GM19023 (cell line): Measurements from ENCODE around the gene PTGES2.
"Not testable (repeated sequence)": the region's sequence is repeated elsewhere in the genome, so short reads cannot be mapped to it uniquely, and the experiment has no call there.

Source experiments
- ATAC-seq: cut with Tn5 transposase; IDR thresholded peaks from one replicate; pipeline ENCODE4 v1.9.1; 2021; ENCODE audit warnings: mild to moderate bottlenecking, moderate library complexity; ENCODE audit not compliant: unreplicated experiment

PTGES2 gene

DNA sequence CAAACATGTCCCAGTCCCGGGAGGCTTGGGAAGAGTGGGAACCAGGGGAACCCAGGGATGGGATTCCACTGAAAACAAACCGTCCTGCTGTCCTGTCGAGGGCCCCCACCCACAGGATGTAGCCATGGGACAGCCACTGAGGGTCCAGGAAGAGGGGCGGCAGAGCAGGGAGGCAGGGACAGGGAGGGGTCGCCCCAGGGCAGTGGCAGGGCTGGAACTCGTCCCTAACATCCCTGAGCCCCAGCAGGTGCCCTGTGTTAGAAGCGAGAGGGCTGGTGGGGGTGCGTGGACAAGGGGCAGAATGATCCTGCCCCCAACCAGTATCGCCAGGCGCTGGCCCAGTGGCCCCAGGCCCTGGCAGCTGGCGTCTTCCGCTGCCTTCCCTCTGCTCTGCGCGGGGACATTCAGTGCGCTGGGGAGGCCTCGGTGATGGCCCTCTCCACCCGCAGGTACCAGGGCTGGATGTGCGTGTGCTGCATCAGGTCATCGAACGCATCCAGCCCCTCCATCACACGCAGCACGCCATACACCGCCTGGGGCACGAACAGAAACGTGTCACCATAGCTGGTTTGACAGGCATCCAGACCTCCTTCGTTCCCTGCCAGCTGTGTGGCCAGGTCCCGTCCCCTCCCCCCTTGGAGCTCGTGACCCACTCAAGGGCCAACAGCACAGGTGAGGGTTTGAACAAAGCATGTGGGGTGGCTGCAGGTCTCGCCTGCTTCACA, 6.6 kb downstream of the PTGES2 start:
- ATAC-seq = no peak

DNA sequence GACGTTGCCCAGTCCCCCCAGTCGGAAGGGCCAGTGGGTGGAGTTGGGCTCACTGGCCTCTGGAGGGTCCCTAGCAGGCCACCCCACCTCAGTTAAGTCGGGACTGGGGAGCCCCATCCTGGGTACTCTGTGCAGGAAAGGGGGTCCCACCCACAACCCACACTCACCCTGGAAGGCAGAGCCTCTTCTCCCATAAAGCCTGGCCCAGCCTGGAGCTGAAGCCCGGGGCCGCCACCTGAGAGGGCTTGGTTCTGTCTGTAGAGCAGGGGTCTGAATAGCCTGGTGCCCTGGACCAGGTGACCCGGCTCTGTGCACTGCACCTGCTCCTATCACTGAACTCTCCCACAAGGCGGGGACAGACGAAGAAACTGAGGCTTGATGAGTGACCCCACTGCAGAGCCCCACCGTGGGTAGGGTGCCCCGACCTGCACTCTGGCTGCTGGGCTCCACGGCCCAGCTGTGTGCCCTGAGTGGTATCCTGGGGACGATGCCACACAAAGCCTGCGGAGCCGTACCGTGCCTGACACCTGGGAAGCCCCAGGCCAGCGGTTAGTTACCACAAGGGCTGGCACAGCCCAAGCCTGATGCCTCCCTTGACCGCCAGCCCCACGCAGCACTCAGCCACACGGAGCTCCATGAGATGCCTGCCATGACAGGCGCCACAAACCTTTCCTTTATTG, 7.3 kb downstream of the PTGES2 start:
- no peak for ATAC-seq

DNA sequence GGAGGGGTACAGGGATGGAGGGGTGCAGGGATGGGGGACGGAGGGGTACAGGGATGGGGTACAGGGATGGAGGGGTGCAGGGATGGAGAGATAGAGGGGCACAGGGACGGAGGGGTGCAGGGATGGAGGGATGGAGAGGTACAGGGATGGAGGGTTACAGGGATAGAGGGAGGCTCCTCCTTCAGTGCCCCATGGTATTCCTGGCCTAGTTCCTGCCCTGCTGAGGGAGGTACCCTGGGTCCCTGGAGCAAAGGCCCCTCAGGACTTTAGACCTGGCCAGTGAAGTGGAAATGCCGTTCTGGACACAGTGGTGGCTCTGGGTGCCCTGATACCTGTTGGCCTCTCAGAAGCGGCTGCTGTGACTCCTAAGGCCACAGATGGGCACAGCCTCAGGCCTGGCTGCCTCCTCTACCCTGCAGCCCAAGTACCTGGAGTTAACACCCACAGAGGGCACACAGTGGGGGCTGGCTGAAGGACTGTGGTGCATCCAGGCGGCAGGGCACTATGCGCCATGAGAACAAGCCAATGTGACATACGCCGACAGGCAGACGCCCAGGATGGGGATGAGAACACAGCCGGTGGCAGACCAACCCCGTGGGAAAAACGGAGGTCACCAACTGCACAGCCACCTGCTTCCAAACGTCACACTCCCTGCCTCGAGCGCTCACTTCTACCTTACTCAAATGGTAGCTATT, 8.4 kb downstream of the PTGES2 start:
- ATAC-seq = no peak

DNA sequence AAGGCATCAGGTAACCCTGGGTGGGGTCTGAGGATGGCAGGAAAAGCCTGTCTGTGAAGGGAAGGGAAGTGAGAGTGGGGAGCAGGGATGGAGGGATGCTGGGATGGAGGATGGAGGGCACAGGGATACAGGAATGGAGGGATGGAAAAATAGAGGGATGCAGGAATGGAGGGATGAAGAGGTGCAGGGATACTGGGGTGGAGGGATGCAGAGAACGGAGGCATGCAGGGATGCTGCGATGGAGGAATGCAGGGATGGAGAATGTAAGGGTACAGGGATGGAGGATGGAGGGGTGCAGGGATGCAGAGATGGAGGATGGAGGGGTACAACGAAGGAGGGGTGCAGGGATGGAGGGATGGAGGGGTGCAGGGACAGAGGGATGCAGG, 9.1 kb downstream of the PTGES2 start:
- no peak for ATAC-seq

DNA sequence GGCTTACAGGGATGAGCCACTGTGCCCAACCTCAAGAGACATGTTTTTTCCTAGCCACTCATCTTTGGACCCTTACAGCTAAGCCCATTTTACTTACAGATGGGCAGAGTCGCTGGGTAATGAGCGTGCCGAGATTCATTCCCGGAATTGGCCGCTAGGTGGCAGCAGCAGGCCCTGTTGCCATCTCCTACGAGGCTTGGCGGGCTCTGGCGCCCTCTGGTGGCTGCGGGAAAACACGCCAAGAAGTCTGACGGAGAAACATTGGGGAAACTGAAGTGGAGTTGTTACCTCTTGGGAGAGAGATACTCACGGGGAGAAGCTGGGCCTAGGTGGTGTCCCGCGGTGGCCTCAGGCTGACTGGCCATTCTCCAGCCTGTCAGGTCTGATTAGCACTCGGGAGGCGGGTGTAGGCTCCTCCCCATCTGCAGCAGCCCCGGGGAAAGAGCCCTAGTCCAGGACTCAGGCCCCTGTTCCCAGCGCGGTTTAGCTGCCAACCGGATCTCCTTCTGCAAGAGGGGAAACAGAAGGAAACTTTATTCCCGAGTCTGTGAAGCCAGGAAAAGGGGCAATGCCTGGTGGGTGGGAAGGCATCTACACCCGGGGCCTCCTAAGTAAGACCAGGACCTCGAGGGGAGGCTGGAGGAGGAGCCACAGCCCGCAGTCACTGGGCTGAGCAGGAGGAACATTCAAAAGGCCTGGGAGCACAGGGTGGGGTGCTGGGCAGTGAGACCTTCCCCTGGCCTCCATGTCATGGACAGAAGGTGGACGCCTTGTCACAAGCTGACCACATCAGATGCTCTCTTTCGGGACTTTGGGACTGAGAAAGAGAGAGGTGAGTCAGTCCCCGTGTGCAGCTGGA, 9.7 kb downstream of the PTGES2 start:
- ATAC-seq = peak; percentile 60

DNA sequence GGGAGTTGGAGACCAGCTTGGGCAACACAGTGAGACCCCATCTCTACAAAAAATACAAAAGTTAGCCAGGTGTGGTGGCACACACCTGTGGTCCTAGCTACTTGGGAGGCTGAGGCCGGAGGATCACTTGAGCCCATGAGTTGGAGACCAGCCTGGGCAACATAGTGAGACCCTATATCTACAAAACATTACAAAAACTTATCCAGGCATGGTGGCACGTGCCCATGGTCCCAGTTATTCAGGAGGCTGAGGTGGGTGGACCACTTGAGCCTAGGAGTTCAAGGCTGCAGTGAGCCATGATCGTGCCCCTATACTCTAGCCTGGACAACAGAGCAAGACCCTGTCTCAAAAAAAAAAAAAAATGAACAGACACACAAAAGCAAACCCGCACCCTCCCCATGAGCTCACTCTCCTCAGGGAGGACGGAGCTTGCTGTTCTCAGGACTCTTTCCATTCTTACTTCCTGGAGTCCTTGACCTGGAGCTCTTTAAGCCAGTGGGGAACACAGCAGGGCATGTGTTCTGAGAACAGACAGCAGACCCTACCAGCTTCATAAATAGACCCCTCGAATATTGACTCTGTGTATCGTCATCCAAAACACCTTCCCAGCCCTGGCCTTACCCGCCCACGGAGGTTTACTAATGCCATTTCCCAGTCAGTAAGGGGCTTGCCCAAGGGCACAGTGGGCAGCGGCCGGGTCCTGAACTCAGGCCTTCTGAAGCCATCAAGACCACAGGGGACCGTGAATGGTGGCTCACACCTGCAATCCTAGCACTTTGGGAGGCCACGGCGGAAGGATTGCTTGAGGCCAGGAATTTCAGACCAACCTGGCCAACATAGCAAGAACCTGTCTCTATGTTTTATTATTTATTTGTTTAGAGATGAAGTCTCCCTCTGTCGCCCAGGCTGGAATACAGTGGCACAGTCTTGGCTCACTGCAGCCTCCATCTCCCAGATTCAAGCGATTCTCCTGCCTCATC, 11.1 kb downstream of the PTGES2 start:
- ATAC-seq = no peak

DNA sequence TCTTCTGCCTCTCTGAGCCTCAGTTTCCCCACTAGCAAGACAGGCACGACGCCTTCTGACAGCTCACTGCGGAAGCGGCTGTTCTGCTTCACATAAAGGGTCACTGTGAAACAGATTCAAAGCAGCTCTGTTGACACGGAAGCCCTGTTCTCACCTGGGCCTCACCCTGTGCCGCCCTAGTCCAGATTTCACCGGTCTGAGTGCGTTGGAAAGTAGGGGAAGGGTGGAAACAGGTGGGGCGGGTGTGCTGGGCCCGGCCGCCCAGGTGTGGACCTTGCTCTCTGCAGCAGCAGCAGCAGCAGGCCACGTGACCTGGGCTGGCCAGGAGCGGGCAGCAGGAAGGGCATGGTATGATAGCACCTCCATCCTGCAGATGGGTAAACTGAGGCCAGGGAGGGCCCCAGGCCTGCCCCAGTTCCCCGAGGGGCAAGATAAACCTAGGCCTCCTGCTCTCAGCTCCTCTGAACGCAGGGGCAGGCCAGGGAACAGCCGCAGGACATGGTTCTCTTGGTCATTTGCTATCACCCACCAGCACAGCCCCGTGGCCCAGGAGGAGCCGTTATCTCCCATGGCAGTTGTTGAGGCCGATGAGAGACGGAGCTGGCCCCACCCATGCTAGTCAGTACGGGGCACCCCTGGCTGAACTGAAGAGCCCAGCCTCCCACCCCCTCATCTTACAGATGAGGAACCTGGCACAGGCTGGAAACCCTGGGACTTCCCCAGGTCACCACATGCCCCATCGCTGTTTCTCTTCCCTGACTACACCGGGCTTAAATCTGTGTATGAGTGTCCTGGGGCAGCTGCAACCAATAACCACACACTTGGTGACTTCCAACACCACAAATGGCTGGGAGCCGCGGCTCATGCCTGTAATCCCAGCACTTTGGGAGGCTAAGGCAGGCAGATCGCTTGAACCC, 12.1 kb downstream of the PTGES2 start:
- no peak for ATAC-seq

DNA sequence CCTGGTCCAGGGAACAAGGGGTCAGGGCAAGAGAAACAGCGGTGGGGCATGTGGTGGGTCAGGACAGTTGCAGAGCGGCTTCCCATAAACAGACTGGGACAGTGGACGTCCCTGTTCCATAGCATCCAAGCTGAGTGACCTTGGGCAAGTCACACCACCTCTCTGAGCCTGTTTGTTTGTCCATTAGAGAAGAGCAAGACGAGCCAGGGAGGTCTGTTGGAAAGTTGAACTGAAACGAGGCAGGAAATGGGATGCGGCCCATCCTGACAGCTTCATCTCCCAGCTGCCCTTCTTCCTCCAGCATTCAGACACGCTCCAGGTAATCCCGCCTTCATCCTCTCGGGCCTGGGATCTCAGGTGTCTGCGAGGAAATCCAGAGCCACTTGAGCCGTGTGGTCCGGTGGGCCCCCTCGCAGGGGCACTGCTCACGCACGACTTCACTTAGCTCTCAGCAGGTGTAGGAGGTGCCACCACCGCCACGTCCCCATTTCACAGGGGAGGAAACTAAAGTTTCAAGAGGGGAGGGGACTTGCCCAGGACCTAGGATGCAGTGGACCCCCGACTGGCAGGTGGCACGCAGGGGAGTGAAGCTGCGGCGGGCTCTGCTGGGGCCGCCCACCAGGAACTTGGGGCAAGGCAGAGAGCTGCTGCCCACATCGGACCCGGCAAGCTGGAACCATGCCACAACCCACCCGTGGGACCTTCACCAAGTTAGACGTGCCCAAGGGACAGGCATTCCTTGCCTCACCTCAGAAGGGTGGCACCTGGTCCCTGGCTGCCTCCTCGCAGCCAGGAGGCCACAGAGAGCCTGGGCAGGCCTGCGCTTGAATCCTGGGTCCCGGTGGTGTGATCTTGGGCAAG, 13.0 kb downstream of the PTGES2 start:
- ATAC-seq = no peak

DNA sequence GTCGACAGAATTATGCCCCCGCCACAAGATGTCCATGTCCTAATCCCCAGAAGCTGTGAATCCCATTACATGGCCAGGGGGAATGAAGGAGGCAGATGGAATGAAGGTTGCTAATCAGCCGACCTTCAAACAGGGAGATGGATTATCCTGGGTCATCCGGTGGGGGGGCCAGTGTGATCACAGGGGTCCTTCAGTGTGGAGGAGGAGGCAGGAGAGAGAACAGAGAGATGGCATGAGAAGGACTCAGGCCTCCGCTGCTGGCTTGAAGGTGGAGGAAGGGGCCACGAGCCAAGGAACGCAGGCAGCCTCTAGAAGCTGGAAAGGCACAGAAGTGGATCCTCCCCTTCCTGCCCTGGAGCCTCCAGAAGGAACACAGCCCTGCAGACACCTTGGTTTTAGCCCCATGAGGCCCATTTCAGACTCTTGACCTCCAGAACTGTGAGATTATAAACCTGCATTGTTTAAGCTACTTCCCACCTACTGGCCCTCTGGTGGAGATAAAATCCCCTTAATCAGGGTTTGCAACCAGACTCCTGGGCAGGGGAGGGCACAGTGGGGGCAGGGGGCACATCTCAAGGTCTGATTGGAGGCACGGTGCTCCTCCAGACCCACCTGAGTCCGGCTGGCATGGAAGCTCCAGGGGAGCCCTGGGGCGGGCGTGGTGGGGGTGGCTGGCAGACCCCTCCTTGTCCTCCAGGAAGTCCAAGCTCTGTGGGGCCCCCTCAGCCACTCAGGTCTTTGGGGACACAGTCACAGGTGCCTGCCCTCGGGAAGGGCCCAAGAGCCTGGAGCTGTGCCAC, 13.8 kb downstream of the PTGES2 start:
- ATAC-seq = no peak

DNA sequence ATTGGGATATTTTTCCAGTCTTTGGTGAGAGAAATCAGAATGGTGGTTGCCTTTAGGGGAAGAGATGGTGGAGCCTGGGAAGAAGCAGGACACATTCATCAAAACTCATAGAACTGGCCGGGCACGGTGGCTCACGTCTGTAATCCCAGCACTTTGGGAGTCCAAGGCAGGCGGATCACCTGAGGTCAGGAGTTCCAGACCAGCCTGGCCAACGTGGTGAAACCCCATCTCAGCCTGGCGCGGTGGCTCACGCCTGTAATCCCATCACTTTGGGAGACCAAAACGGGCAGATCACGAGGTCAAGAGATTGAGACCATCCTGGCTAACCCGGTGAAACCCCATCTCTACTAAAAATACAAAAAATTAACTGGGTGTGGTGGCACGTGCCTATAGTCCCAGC, 15.8 kb downstream of the PTGES2 start:
- ATAC-seq = not testable (repeated sequence)

DNA sequence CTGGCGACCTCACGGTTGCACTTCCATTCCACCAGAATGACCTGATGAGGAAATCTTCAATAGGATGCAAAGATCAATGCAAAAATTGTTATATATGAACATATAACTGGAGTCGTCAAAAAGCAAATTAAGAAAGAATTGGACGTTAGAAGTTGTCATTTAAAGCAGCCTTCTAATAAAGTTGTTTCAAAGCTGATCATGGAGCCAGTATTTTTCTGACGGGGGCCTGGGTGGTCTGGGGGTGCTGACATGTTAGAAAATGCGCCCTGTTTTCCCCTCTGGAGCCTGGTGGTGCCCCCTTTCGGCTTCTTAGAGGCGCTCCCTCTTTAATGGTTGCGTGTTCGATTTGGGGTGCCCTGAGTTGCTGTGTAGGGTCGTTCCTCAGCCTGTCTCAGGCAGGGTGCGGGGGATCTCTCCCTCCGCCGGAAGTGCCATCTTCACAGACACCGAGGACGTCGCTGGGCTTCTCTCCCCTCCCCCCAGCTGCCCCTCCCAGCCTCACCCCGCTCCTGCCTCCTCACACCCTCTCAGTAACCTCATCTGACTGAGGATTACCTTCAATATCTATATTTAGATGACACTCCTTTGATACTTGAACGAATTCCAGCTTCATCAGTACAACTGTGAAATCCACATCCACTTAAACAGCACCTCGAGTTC, 18.3 kb downstream of the PTGES2 start:
- no peak for ATAC-seq

DNA sequence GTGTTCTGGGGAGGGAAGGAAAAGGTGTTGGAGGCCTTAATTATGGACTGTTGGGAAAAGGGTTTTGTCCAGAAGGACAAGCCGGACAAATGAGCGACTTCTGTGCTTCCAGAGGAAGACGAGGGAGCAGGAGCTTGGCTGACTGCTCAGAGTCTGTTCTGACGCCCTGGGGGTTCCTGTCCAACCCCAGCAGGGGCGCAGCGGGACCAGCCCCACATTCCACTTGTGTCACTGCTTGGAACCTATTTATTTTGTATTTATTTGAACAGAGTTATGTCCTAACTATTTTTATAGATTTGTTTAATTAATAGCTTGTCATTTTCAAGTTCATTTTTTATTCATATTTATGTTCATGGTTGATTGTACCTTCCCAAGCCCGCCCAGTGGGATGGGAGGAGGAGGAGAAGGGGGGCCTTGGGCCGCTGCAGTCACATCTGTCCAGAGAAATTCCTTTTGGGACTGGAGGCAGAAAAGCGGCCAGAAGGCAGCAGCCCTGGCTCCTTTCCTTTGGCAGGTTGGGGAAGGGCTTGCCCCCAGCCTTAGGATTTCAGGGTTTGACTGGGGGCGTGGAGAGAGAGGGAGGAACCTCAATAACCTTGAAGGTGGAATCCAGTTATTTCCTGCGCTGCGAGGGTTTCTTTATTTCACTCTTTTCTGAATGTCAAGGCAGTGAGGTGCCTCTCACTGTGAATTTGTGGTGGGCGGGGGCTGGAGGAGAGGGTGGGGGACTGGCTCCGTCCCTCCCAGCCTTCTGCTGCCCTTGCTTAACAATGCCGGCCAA, 19.1 kb downstream of the PTGES2 start:
- no peak for ATAC-seq

DNA sequence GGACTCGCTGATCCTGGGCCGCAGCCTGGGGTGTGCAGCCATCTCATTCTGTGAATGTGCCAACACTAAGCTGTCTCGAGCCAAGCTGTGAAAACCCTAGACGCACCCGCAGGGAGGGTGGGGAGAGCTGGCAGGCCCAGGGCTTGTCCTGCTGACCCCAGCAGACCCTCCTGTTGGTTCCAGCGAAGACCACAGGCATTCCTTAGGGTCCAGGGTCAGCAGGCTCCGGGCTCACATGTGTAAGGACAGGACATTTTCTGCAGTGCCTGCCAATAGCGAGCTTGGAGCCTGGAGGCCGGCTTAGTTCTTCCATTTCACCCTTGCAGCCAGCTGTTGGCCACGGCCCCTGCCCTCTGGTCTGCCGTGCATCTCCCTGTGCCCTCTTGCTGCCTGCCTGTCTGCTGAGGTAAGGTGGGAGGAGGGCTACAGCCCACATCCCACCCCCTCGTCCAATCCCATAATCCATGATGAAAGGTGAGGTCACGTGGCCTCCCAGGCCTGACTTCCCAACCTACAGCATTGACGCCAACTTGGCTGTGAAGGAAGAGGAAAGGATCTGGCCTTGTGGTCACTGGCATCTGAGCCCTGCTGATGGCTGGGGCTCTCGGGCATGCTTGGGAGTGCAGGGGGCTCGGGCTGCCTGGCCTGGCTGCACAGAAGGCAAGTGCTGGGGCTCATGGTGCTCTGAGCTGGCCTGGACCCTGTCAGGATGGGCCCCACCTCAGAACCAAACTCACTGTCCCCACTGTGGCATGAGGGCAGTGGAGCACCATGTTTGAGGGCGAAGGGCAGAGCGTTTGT, 19.9 kb downstream of the PTGES2 start:
- no peak for ATAC-seq

DNA sequence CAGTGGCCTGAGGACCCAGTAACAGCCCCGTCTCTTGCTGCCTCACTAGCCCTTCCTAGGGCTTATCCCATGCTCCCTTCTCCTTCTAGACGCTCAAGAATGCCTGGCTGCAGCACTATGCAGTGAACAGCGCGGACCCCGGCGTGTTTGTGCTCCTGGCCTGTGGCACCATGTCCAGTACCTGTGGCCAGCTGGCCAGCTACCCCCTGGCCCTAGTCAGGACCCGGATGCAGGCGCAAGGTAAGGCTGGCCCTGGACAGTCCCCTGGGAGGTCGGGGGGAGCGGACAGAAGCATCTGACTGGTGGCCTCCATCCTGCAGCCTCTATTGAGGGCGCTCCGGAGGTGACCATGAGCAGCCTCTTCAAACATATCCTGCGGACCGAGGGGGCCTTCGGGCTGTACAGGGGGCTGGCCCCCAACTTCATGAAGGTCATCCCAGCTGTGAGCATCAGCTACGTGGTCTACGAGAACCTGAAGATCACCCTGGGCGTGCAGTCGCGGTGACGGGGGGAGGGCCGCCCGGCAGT, 20.5 kb downstream of the PTGES2 start:
- no peak for ATAC-seq
